ENCODE measurements around the gene FOXN3. TPM values are rescaled to one million over a fixed set of nuclear protein-coding genes. Genes with fewer than 3 reads are reported as not detected.

Gene FOXN3
- total RNA-seq, 1 experiment from 2014 or later = 8.8 TPM

- H3K4me1 ChIP-seq (ENCODE audit: control insufficient read depth, insufficient read depth, low read length) = no peaks in the 10 kb centered on the region
- no peak overlapping the region for H3K27ac ChIP-seq (ENCODE audit: low read length)
- no peak overlapping the region for H3K4me3 ChIP-seq (ENCODE audit: low read depth in 2 of 2, low read length in 2 of 2)
- DNase-seq (ENCODE audit: low read depth, low spot score) = no peak
- in situ Hi-C loops (cut with HindIII; ENCODE audit: low pct_unique_long_range_greater_than_20kb, low sequenced_read_pairs) = no loop called here
- H3K9me3 ChIP-seq (ENCODE audit: control insufficient read depth, insufficient read depth, low read depth, low read length) = no peaks in the 10 kb centered on the region
- no peaks in the 10 kb centered on the region for H3K27me3 ChIP-seq (ENCODE audit: control insufficient read depth, insufficient read depth, low read length)
- intact Hi-C loops (cut with micrococcal nuclease; ENCODE audit: unreplicated experiment) = no loop called here
- H3K36me3 ChIP-seq (ENCODE audit: control insufficient read depth, insufficient read depth, low read length) = no peaks in the 10 kb centered on the region
- no TSS peak for BruUV-seq (replicated peaks)
- ChIA-PET POLR2A (no interaction called here), CTCF (no interaction called here)
- no peak for ATAC-seq
- TF ChIP-seq SIN3A (IDR thresholded peaks at IDR 0.05; ENCODE audit: borderline replicate concordance, insufficient read depth, low read depth, low read length) = no peak
Measured at GRCh38 chr14:89225607-89226006, 191.4 kb downstream of the FOXN3 start.

DNA sequence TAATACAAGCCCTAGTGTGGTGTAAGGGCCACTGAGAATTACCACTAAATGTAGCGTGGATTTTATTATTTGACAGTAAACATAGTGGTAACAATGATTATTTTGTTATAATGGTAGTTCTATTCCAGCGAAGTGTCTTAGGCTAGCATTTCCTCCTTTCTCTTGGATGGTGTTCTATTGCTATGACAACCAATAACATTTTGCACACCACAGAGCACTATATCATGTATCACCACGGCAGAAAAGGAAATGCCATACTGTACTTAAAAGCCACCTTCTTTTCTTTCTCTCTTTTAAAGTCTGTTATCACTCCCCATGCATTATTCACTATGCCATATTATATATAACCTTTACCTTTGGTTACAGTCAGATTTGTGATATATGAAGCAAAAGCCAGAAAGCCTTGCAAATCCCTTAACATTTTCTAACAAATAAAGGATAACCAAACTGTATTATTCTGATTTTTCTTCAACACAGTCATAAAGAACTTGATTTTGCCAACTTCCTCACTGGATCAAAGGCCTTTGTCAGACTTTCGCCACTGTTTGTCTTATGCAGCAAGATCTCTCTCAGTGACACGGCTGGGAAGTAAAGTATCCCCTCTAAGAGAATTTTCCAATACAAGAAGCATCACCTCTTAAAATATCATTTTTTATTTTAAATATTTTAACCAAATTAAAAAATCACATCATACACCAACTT lies 195.8 kb downstream of the FOXN3 start:
- ATAC-seq (no peak), DNase-seq (ENCODE audit: low read depth, low spot score) (no peak)
- intact Hi-C loops (cut with micrococcal nuclease; ENCODE audit: unreplicated experiment) (no loop called here), in situ Hi-C loops (cut with HindIII; ENCODE audit: low pct_unique_long_range_greater_than_20kb, low sequenced_read_pairs) (no loop called here)
- no peaks in the 10 kb centered on the region for H3K9me3 ChIP-seq (ENCODE audit: control insufficient read depth, insufficient read depth, low read depth, low read length)
- TF ChIP-seq, protein P1, sequence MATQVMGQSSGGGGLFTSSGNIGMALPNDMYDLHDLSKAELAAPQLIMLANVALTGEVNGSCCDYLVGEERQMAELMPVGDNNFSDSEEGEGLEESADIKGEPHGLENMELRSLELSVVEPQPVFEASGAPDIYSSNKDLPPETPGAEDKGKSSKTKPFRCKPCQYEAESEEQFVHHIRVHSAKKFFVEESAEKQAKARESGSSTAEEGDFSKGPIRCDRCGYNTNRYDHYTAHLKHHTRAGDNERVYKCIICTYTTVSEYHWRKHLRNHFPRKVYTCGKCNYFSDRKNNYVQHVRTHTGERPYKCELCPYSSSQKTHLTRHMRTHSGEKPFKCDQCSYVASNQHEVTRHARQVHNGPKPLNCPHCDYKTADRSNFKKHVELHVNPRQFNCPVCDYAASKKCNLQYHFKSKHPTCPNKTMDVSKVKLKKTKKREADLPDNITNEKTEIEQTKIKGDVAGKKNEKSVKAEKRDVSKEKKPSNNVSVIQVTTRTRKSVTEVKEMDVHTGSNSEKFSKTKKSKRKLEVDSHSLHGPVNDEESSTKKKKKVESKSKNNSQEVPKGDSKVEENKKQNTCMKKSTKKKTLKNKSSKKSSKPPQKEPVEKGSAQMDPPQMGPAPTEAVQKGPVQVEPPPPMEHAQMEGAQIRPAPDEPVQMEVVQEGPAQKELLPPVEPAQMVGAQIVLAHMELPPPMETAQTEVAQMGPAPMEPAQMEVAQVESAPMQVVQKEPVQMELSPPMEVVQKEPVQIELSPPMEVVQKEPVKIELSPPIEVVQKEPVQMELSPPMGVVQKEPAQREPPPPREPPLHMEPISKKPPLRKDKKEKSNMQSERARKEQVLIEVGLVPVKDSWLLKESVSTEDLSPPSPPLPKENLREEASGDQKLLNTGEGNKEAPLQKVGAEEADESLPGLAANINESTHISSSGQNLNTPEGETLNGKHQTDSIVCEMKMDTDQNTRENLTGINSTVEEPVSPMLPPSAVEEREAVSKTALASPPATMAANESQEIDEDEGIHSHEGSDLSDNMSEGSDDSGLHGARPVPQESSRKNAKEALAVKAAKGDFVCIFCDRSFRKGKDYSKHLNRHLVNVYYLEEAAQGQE (IDR thresholded peaks at IDR 0.05; ENCODE audit: insufficient read depth in 1 of 2, low read depth in 2 of 2, low read length in 1 of 2) = no peak
- TF ChIP-seq POLR2AphosphoS5 (IDR thresholded peaks at IDR 0.05; ENCODE audit: low read depth, low read length) = no peak
- TF ChIP-seq TCF7L2 (IDR thresholded peaks at IDR 0.05; ENCODE audit: low read depth, low read length) = no peak
- TF ChIP-seq, protein P2, sequence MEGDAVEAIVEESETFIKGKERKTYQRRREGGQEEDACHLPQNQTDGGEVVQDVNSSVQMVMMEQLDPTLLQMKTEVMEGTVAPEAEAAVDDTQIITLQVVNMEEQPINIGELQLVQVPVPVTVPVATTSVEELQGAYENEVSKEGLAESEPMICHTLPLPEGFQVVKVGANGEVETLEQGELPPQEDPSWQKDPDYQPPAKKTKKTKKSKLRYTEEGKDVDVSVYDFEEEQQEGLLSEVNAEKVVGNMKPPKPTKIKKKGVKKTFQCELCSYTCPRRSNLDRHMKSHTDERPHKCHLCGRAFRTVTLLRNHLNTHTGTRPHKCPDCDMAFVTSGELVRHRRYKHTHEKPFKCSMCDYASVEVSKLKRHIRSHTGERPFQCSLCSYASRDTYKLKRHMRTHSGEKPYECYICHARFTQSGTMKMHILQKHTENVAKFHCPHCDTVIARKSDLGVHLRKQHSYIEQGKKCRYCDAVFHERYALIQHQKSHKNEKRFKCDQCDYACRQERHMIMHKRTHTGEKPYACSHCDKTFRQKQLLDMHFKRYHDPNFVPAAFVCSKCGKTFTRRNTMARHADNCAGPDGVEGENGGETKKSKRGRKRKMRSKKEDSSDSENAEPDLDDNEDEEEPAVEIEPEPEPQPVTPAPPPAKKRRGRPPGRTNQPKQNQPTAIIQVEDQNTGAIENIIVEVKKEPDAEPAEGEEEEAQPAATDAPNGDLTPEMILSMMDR (IDR thresholded peaks at IDR 0.05) = no peak
- TF ChIP-seq SIN3A (IDR thresholded peaks at IDR 0.05; ENCODE audit: borderline replicate concordance, insufficient read depth, low read depth, low read length) = no peak
- no peak overlapping the region for H3K4me3 ChIP-seq (ENCODE audit: low read depth in 2 of 2, low read length in 2 of 2)
- H3K4me1 ChIP-seq (ENCODE audit: control insufficient read depth, insufficient read depth, low read length) = no peaks in the 10 kb centered on the region
- BruUV-seq (replicated peaks) = no TSS peak
- no peaks in the 10 kb centered on the region for H3K27me3 ChIP-seq (ENCODE audit: control insufficient read depth, insufficient read depth, low read length)
- ChIA-PET POLR2A (no interaction called here), CTCF (no interaction called here)
- no peak overlapping the region for H3K27ac ChIP-seq (ENCODE audit: low read length)
- H3K36me3 ChIP-seq (ENCODE audit: control insufficient read depth, insufficient read depth, low read length) = no peaks in the 10 kb centered on the region

- no peak for DNase-seq (ENCODE audit: low read depth, low spot score)
- H3K4me3 ChIP-seq (ENCODE audit: low read depth in 2 of 2, low read length in 2 of 2) = no peak overlapping the region
- no peaks in the 10 kb centered on the region for H3K27me3 ChIP-seq (ENCODE audit: control insufficient read depth, insufficient read depth, low read length)
- no peak for ATAC-seq
- no peak overlapping the region for H3K27ac ChIP-seq (ENCODE audit: low read length)
- no peaks in the 10 kb centered on the region for H3K36me3 ChIP-seq (ENCODE audit: control insufficient read depth, insufficient read depth, low read length)
- CTCF ChIA-PET = no interaction called here
- no TSS peak for BruUV-seq (replicated peaks)
- TF ChIP-seq POLR2AphosphoS5 (IDR thresholded peaks at IDR 0.05; ENCODE audit: low read depth, low read length) (no peak), TCF7L2 (IDR thresholded peaks at IDR 0.05; ENCODE audit: low read depth, low read length) (no peak), SIN3A (IDR thresholded peaks at IDR 0.05; ENCODE audit: borderline replicate concordance, insufficient read depth, low read depth, low read length) (no peak)
- TF ChIP-seq, protein P2 (IDR thresholded peaks at IDR 0.05) = no peak
- TF ChIP-seq, protein P1 (IDR thresholded peaks at IDR 0.05; ENCODE audit: insufficient read depth in 1 of 2, low read depth in 2 of 2, low read length in 1 of 2) = no peak
- in situ Hi-C loops (cut with HindIII; ENCODE audit: low pct_unique_long_range_greater_than_20kb, low sequenced_read_pairs) = no loop called here
- intact Hi-C loops (cut with micrococcal nuclease; ENCODE audit: unreplicated experiment) = no loop called here
- no peaks in the 10 kb centered on the region for H3K9me3 ChIP-seq (ENCODE audit: control insufficient read depth, insufficient read depth, low read depth, low read length)
- no peaks in the 10 kb centered on the region for H3K4me1 ChIP-seq (ENCODE audit: control insufficient read depth, insufficient read depth, low read length)
- POLR2A ChIA-PET = no interaction called here
Measured at GRCh38 chr14:89219051-89219450, 198.0 kb downstream of the FOXN3 start.
